AG10803 (cell line): ENCODE results near the gene FBXO31.

Source experiments
- DNase-seq: peaks from one replicate; pipeline ENCODE4 v3.0.0; 2010; ENCODE audit warnings: low read depth
- H3K4me3 ChIP-seq: 2 replicates; pipeline ENCODE4 v1.5.1; 2011; ENCODE audit warnings: mild to moderate bottlenecking, low read length, control low read depth
- TF ChIP-seq, protein P1 (sequence below): conservative IDR thresholded peaks from 2 replicates; pipeline ENCODE4 v1.5.1; 2011; ENCODE audit warnings: mild to moderate bottlenecking, low read length, control low read depth, inconsistent platforms

Gene FBXO31

DNA sequence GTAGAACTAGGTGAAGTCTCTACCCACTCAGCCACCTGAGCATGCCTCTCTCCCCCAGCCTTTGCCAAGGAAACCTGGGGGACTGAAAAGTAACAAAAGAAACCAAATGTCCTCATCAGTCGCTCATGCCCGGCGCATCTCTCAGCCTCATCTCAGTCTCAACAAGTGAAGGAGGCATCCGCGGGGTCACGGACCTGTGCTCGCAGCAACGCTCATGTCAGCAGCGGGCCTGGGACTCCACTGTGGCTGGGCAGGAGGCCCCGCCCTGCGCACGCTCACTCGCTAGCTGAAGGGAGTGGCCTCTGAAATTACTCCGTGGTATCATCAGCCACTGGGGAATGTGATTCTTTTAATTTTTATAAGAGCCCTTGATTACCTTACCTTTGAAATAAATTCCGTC, 39.9 kb upstream of the FBXO31 start:
- no peak overlapping the region for H3K4me3 ChIP-seq
- TF ChIP-seq, protein P1, sequence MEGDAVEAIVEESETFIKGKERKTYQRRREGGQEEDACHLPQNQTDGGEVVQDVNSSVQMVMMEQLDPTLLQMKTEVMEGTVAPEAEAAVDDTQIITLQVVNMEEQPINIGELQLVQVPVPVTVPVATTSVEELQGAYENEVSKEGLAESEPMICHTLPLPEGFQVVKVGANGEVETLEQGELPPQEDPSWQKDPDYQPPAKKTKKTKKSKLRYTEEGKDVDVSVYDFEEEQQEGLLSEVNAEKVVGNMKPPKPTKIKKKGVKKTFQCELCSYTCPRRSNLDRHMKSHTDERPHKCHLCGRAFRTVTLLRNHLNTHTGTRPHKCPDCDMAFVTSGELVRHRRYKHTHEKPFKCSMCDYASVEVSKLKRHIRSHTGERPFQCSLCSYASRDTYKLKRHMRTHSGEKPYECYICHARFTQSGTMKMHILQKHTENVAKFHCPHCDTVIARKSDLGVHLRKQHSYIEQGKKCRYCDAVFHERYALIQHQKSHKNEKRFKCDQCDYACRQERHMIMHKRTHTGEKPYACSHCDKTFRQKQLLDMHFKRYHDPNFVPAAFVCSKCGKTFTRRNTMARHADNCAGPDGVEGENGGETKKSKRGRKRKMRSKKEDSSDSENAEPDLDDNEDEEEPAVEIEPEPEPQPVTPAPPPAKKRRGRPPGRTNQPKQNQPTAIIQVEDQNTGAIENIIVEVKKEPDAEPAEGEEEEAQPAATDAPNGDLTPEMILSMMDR: no peak
- no peak for DNase-seq

DNA sequence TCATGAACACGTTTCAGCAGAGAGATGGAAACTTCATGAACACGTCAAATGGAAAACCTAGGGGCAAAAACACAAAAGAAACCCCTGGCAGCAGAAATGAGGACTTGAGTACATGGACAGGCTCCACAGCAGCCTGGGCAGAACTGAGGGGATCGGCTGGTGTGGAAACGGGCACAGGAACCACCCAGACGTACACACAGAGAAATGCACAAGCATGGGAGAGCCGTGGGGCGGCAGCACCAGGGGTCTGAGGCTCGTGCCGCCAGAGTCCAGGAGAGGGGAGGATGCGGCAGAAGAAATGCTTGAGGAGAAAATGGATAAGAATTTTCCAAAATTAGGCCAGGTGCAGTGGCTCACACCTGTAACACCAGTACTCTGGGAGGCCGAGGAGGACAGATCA, 38.5 kb upstream of the FBXO31 start:
- no peak for DNase-seq
- TF ChIP-seq, protein P1: no peak
- no peak overlapping the region for H3K4me3 ChIP-seq

DNA sequence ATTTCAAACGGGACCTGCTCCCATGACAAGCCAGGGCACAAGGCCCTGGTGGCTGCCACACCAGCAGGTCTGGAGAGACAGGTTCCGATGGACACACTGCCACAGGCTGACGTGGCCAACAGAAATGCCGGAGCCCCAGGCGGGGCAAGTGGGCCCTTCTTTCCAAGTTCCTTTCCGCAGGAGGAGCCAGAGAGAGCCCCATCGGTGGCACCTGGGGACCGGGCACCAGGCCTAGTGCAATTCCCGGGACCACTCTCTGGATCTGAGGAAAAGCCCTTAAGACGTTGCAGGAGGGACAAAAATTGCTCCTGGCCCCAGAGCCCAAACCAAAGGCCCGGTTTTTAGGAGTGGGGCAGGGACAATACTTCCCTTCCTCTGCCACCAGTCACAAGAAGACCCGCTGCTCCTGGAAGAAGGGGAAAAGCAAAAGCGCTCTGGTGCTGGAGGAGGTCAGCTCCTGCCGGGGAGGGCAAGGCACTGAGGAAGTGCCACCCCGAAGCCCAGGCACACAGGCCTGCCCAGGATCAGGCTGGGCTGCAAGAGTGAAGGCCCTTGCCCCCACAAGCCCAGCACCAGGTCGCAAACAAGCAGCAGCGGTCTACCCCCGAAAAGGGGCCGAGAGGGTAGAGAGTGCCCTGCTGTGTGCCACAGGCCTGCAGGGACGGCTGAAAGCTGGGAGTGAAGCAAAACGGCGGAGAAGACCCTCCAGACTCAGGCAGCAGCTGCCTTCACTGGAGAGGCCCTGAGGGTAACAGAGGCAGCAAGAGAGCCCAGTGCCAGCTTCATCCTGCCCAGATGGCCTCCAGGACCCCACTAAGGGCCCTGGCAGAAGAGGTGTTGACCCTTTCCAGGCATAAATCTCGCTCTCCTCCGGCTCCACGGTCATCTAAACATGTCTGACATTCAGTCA, 37.7 kb upstream of the FBXO31 start:
- no peak overlapping the region for H3K4me3 ChIP-seq
- TF ChIP-seq, protein P1: no peak
- DNase-seq: no peak

DNA sequence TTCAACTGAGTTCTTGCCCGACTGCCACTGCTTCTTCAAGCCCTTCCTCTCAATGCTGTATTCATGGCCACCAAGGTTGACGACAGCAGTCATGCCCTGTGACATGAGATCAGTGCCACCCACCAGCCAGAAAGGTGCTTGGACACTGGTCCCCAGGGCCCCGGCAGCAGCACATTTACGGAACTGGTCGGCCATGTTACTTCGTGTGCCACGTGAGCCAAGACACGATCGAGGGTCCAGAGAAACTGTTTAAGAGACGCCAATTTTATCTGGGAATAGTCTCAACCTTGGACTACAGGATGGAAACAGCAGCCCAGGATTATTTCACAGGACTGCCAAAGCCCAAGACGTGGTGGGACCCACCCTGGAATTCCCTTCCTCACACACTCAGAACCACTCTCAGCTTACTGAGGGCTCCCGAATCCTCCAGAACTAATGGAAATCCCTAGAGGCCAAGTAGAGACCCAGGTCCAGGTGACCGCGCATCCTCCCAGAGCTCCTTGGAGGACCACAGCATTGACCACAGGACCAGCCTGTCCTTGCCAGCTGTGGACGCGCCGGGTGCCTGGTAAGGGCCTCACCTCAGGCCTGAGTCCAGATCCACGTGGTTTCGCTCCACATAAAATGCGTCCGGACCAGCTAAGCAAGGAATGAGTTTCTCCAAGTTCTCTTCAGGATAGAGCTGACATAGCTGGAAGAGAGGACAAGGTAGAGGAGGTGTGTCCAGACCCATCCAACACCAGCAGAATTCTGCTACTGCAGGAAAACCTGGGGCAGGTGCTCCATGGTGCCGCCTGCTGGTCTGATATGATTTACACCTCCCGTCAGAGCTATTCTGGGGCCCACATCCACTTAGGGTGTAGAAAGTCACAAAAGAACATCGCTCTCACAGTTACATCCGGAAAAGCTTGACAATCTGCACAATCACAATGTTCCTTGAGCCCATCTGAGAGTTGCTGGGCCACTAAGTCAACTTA, 36.7 kb upstream of the FBXO31 start:
- TF ChIP-seq, protein P1: peak; percentile 13; the same call in 1 of the 2 replicates
- no peak for DNase-seq
- H3K4me3 ChIP-seq: no peak overlapping the region

DNA sequence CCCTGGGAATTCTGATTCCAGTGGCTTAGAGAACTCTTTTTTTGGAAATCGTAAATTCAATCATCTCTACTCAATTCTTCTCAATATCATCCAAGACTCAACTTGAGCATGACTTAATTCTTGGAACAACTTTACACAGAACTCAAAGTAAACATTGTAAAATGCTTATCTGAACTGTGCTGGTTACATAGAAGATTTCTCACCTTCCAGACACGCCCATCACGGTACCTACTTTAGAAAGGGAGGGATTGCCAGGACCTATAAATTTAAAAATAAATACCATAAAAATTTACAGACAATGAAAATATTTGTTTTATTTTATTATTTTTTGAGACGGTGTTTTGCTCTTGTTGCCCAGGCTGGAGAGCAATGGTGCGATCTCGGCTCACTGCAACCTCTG, 35.1 kb upstream of the FBXO31 start:
- TF ChIP-seq, protein P1: no peak
- DNase-seq: no peak
- no peak overlapping the region for H3K4me3 ChIP-seq

DNA sequence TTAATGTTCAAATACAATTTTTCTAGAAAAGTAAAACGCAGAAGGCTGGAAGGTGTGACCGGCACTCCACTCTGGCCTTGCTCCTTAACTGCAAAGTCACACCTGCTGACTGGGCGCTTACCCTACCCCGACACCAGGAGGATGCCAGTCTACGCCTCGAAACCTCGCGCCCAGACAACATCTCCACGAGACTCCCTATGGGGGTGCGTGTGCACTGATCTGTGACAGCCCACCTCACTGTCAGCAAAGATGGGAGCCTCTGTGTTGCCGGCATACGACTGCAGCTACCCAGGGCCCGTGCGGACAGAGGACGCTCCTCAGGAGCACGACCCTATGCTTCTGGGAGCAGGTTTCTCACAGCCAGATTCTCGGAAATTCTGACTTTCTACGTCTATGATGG, 34.6 kb upstream of the FBXO31 start:
- TF ChIP-seq, protein P1: no peak
- H3K4me3 ChIP-seq: no peak overlapping the region
- DNase-seq: no peak
